Measurements from ENCODE around the gene MRPL4.
A peak's percentile ranks its signal among the peaks of the same experiment; 100 is the strongest.
"Not testable (repeated sequence)": the region's sequence is repeated elsewhere in the genome, so short reads cannot be mapped to it uniquely, and the experiment has no call there.

MRPL4 gene

DNA sequence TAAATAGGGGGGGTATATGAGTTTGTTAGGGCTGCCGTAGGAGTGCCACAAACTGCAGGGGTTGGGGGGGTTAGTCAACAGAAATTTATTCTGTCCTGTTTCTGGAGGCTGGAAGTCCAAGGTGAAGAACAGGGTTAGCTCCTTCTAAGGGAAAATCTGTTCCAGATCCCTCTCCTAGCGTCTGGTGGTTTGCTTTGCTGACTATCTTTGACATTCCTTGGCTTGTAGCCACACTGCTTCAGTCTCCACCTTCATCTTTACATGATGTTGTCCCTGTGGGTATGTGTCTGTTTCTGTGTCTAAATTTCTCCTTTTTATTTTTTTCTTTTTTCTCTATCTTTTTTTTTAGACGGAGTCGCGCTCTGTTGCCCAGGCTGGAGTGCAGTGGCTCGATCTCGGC lies 10.8 kb downstream of the MRPL4 start:
- DNase-seq (ENCODE audit: low spot score): no peak

GRCh38 chr19:10266706-10267105 lies 14.7 kb downstream of the MRPL4 start:
- DNase-seq (ENCODE audit: low spot score): no peak

GRCh38 chr19:10268071-10268470 lies 16.1 kb downstream of the MRPL4 start:
- DNase-seq (ENCODE audit: low spot score): no peak

DNA sequence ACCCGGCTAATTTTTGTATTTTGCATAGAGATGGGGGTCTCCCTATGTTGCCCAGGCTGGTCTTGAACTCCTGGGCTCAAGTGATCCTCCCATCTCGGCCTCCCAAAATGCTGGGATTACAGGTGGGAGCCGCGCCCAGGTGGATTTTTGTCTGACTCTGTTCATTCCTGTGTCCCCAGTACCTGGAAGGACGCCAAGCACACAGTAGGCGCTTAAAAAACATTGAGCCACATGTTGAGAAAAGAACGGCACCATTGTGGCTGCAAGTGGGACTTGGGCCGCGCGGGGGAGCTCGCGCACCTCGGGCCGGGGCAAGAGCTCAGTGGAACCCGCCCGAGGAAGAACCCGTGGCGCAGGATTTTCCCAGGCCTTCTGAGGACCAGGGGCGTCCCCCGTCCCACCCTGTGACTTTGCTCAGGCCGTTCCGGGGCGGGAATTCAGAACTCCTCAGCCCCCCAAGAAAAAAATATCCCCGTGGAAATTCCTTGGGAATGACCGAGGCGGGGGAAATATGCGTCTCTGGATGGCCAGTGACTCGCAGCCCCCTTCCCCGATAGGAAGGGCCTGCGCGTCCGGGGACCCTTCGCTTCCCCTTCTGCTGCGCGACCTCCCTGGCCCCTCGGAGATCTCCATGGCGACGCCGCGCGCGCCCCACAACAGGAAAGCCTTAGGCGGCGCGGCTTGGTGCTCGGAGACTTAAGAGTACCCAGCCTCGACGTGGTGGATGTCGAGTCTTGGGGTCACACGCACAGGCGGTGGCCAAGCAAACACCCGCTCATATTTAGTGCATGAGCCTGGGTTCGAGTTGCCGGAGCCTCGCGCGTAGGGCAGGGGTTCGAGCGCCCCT lies 17.5 kb downstream of the MRPL4 start:
- peak; percentile 76 for DNase-seq (ENCODE audit: low spot score)

- DNase-seq (ENCODE audit: low spot score): no peak
These were observed 18.2 kb downstream of the MRPL4 start for GRCh38 chr19:10270180-10270615.

- DNase-seq (ENCODE audit: low spot score): no peak
These were observed 18.8 kb downstream of the MRPL4 start, which contains the start of gene ICAM1 for GRCh38 chr19:10270616-10271394. TSS of gene ICAM1 (plus strand) at chr19:10271120. CDS start at chr19:10271160, 40 bp downstream.

DNA sequence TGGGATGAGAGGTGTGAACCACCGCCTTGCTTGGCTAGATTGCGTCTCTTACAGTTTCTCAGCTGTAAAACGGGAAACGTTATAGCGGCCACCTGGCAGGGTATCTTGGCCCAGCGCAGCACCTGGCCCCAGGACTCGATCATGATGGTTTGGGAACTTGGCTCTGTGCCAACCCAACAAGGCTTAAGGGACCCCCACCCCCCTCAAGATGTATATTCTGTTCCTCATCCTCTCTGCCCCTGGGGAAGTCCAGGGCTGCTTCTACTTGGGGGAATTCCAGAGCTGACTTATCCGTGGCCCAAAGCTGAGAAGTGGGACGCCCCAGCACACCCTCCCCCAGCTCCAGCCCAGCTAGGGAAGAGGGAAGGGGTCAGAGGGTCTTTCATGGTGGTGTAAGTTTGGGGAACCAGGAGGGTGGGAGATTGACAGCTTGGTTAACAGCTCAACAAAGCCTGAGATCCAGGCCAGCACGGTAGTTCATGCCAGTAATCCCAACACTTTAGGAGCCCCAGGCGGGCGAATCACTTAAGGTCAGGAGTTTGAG lies 19.6 kb downstream of the MRPL4 start:
- no peak for DNase-seq (ENCODE audit: low spot score)

GRCh38 chr19:10274589-10274988 lies 22.6 kb downstream of the MRPL4 start:
- no peak for DNase-seq (ENCODE audit: low spot score)

DNA sequence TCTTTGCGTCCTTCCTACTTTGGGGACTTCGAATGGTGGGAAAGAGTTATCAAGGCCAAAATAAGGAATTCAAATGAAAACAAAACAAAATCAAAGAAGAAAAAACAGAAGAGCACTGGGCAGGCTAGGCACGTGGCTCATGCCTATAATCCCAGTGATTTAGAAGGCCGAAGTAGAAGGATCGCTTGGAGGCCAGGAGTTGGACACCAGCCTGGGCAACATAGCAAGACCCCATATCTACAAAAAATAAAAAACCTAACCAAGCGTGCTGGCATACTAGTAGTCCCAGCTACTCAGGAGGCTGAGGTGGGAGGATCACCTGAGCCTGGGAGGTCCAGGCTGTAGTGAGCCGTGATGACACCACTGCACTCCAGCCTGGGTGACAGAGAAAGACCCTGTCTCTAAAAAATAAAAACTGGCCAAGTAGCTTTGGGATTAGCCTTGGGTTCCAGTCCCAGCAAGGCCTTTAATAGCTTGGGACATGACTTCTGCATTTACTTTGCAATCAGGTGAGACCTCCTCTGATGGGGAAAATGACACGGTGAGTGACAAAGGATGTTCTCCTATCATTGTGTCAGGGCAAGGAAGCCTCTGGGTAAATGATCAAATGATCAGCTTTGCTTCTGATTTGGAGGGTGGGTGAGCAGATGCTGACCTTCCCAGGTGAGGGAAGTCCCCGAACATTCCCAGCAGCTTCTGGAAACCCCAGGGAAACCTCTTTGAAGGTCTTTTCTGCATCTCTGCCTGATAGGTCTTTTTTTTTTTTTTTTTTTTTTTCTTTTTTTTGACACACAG lies 26.0 kb downstream of the MRPL4 start:
- no peak for DNase-seq (ENCODE audit: low spot score)

DNA sequence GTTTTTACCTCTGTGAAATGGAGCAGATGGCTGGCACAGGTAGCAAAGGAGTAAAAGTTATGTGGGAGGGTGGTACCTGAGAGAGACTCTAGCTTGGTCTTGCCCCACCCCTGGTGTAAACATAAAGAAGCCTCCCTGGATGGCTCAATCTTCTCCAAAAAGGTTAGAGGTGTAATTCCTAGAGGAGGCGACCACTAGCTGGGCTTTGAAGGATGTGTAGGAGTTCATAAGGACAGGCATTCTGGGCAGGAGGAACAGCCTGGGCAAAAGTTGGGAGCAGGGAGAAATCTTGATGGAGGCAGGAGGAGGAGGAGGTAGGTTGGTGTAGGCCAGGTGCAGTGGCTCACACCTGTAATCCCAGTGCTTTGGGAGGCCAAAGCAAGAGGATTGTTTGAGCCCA lies 26.9 kb downstream of the MRPL4 start:
- DNase-seq (ENCODE audit: low spot score): no peak

GRCh38 chr19:10279737-10280442 lies 27.9 kb downstream of the MRPL4 start:
- DNase-seq (ENCODE audit: low spot score): no peak

- not testable (repeated sequence) for DNase-seq (ENCODE audit: low spot score)
These were observed 30.0 kb downstream of the MRPL4 start for GRCh38 chr19:10282043-10282442.

GRCh38 chr19:10283301-10284064 lies 31.5 kb downstream of the MRPL4 start:
- DNase-seq (ENCODE audit: low spot score): peak; percentile 50

DNA sequence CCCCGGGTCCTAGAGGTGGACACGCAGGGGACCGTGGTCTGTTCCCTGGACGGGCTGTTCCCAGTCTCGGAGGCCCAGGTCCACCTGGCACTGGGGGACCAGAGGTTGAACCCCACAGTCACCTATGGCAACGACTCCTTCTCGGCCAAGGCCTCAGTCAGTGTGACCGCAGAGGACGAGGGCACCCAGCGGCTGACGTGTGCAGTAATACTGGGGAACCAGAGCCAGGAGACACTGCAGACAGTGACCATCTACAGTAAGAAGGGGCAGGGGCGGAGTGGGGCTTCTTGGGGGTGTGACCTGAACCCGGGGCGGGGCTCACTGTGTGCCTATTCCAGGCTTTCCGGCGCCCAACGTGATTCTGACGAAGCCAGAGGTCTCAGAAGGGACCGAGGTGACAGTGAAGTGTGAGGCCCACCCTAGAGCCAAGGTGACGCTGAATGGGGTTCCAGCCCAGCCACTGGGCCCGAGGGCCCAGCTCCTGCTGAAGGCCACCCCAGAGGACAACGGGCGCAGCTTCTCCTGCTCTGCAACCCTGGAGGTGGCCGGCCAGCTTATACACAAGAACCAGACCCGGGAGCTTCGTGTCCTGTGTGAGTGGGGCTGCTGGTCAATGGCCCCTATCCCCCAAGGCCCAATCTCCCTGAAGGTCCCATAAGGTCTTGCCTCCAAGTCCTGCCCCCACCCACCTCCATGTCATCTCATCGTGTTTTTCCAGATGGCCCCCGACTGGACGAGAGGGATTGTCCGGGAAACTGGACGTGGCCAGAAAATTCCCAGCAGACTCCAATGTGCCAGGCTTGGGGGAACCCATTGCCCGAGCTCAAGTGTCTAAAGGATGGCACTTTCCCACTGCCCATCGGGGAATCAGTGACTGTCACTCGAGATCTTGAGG lies 32.3 kb downstream of the MRPL4 start:
- DNase-seq (ENCODE audit: low spot score): no peak

GRCh38 chr19:10284960-10285278 lies 32.9 kb downstream of the MRPL4 start:
- DNase-seq (ENCODE audit: low spot score): no peak

DNA sequence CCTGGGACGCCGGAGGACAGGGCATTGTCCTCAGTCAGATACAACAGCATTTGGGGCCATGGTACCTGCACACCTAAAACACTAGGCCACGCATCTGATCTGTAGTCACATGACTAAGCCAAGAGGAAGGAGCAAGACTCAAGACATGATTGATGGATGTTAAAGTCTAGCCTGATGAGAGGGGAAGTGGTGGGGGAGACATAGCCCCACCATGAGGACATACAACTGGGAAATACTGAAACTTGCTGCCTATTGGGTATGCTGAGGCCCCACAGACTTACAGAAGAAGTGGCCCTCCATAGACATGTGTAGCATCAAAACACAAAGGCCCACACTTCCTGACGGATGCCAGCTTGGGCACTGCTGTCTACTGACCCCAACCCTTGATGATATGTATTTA lies 33.4 kb downstream of the MRPL4 start:
- DNase-seq (ENCODE audit: low spot score): no peak

DNA sequence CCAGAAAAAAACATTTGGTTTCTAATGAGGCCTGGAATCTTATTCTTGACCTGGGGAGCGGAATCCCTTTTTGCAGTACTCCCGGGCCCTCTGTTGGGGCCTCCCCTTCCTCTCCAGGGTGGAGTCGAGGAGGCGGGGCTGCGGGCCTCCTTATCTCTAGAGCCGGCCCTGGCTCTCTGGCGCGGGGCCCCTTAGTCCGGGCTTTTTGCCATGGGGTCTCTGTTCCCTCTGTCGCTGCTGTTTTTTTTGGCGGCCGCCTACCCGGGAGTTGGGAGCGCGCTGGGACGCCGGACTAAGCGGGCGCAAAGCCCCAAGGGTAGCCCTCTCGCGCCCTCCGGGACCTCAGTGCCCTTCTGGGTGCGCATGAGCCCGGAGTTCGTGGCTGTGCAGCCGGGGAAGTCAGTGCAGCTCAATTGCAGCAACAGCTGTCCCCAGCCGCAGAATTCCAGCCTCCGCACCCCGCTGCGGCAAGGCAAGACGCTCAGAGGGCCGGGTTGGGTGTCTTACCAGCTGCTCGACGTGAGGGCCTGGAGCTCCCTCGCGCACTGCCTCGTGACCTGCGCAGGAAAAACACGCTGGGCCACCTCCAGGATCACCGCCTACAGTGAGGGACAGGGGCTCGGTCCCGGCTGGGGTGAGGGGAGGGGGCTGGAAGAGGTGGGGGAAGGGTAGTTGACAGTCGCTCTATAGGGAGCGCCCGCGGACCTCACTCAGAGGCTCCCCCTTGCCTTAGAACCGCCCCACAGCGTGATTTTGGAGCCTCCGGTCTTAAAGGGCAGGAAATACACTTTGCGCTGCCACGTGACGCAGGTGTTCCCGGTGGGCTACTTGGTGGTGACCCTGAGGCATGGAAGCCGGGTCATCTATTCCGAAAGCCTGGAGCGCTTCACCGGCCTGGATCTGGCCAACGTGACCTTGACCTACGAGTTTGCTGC lies 35.1 kb downstream of the MRPL4 start, which contains the start of gene ICAM4:
Gene ICAM4, plus strand, starts transcription at position 153 of the 935 bp plus-strand sequence. Its CDS starts 58 bp downstream, at position 211.
- no peak for DNase-seq (ENCODE audit: low spot score)

DNA sequence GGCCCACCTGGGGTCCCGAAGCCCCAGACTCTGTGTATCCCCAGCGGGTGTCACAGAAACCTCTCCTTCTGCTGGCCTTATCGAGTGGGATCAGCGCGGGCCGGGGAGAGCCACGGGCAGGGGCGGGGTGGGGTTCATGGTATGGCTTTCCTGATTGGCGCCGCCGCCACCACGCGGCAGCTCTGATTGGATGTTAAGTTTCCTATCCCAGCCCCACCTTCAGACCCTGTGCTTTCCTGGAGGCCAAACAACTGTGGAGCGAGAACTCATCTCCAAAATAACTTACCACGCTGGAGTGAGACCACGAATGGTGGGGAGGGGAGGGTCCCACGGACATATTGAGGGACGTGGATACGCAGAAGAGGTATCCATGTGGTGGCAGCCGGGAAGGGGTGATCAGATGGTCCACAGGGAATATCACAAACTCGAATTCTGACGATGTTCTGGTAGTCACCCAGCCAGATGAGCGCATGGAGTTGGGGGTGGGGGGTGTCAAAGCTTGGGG lies 36.7 kb downstream of the MRPL4 start:
- DNase-seq (ENCODE audit: low spot score): no peak

Measured in LoVo (cell line).